Mesothelial cell of epicardium (in vitro differentiated cells): ENCODE measurements around the gene NUP214. TPM values are rescaled to one million over a fixed set of nuclear protein-coding genes. Genes with fewer than 3 reads are reported as not detected.
A peak's percentile ranks its signal among the peaks of the same experiment; 100 is the strongest.

Experiments
- DNase-seq, 2 experiments: peaks; one replicate each; pipeline ENCODE4 v3.0.0; 2021; ENCODE audit warnings: low spot score in 2 of 2; ENCODE audit not compliant: unreplicated experiment in 2 of 2
- H3K27ac Mint-ChIP-seq: 2 replicates; pipeline ENCODE4 v1.8.0; 2021; ENCODE audit warnings: mixed read lengths
- H3K27me3 Mint-ChIP-seq: 2 replicates; pipeline ENCODE4 v1.8.0; 2021; ENCODE audit warnings: low read depth, mixed read lengths
- H3K36me3 Mint-ChIP-seq: 2 replicates; pipeline ENCODE4 v1.8.0; 2021; ENCODE audit warnings: mixed read lengths
- H3K4me1 Mint-ChIP-seq: 2 replicates; pipeline ENCODE4 v1.8.0; 2021; ENCODE audit warnings: mixed read lengths
- H3K4me3 Mint-ChIP-seq: 2 replicates; pipeline ENCODE4 v1.8.0; 2021; ENCODE audit warnings: mild to moderate bottlenecking, moderate library complexity, mixed read lengths
- H3K9me3 Mint-ChIP-seq: 2 replicates; pipeline ENCODE4 v1.8.0; 2021; ENCODE audit warnings: mixed read lengths
- CTCF ChIP-seq: fragments of 200-600 bp; sonication (generic); IDR thresholded peaks from one replicate; pipeline ENCODE4 v1.5.0; 2021; ENCODE audit warnings: antibody characterized with exemption; ENCODE audit not compliant: unreplicated experiment
- total RNA-seq: library from RNA; stranded (reverse); gene quantifications from 3 replicates; pipeline ENCODE4 v1.2.1, GENCODE V29; 2021

Gene NUP214
- total RNA-seq, 1 donor from 2014 or later = 69.4 TPM

GRCh38 chr9:131276094-131276888, 150.9 kb downstream of the NUP214 start, which contains the start of gene FAM78A:
TSS of gene FAM78A (minus strand) at chr9:131276510. CDS start at chr9:131276179, 331 bp downstream.
- Mint-ChIP-seq H3K36me3 (no peaks in the 10 kb centered on the region), H3K27ac (no peak within 1 kb of the TSS), H3K27me3 (peaks cover 68% of the 10 kb centered on the region), H3K9me3 (no peaks in the 10 kb centered on the region), H3K4me1 (peaks cover 2% of the 10 kb centered on the region), H3K4me3 (peak within 1 kb of the TSS; percentile 52)
- no peak for TF ChIP-seq CTCF
- no peak for DNase-seq

GRCh38 chr9:131276891-131277286, 151.5 kb downstream of the NUP214 start:
- Mint-ChIP-seq H3K27me3 (peaks cover 74% of the 10 kb centered on the region), H3K9me3 (no peaks in the 10 kb centered on the region), H3K27ac (no peak overlapping the region), H3K4me3 (no peak overlapping the region), H3K36me3 (no peaks in the 10 kb centered on the region), H3K4me1 (peaks cover 2% of the 10 kb centered on the region)
- no peak for DNase-seq
- TF ChIP-seq CTCF = no peak

GRCh38 chr9:131277287-131277909, 152.0 kb downstream of the NUP214 start:
- no peak for DNase-seq
- no peaks in the 10 kb centered on the region for H3K36me3 Mint-ChIP-seq
- H3K4me3 Mint-ChIP-seq = no peak overlapping the region
- H3K27ac Mint-ChIP-seq = no peak overlapping the region
- TF ChIP-seq CTCF = no peak
- H3K9me3 Mint-ChIP-seq = no peaks in the 10 kb centered on the region
- H3K4me1 Mint-ChIP-seq = peaks cover 2% of the 10 kb centered on the region
- peaks cover 75% of the 10 kb centered on the region for H3K27me3 Mint-ChIP-seq

GRCh38 chr9:131277910-131278701, 152.7 kb downstream of the NUP214 start:
- H3K27ac Mint-ChIP-seq = no peak overlapping the region
- no peaks in the 10 kb centered on the region for H3K36me3 Mint-ChIP-seq
- H3K4me3 Mint-ChIP-seq = peak overlapping the region; percentile 69
- peaks cover 79% of the 10 kb centered on the region for H3K27me3 Mint-ChIP-seq
- H3K9me3 Mint-ChIP-seq = no peaks in the 10 kb centered on the region
- H3K4me1 Mint-ChIP-seq = peaks cover 2% of the 10 kb centered on the region
- TF ChIP-seq CTCF = no peak
- DNase-seq = peak; percentile 62 to 68

GRCh38 chr9:131278702-131279111, 153.3 kb downstream of the NUP214 start:
- DNase-seq = no peak
- H3K9me3 Mint-ChIP-seq = no peaks in the 10 kb centered on the region
- H3K27ac Mint-ChIP-seq = no peak overlapping the region
- peak overlapping the region; percentile 51 for H3K4me3 Mint-ChIP-seq
- TF ChIP-seq CTCF = no peak
- peaks cover 4% of the 10 kb centered on the region for H3K4me1 Mint-ChIP-seq
- H3K36me3 Mint-ChIP-seq = no peaks in the 10 kb centered on the region
- H3K27me3 Mint-ChIP-seq = peaks cover 80% of the 10 kb centered on the region
